ENCODE data around the gene MT3.
"Not testable (repeated sequence)": the region's sequence is repeated elsewhere in the genome, so short reads cannot be mapped to it uniquely, and the experiment has no call there.

MT3 gene

DNA sequence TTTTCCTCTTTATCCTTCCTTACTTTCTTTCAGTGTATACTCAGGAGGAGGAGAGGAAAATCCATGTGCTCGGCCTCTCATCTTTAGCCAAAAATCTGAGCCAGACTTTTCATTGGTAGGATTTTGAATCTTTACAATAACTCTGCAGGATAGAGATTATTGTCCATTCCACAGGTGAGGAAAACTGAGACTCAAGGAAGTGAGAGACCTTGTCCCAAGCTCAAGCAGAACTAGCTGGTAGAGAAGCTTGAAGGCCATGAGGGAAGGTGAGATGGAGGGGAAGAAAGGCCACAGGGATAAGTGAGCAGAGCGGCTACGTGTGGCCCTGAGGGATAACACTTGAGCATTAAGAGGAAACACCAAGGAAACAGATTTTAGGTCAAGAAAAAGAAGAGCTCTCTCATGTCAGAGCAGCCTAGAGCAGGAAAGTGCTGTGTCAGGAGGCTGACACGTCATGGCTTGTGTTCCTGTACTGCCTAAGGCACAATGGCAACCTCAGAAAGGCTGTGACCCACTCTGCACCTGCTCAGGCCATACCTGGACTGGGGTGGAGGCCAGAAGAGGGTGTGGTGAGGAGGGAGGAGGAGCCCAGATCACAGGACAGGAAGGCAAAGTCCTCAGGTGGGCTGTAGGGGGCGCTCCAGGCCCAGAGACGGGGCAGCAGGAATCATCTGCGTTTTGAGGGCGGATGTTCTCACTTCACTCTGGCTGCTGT, 12.6 kb upstream of the MT3 start:
- intact Hi-C loops (cut with DNase I), result no loop called here
- DNase-seq, result peak in 5 of 10 donors; percentile 50 to 91 (median 63)

DNA sequence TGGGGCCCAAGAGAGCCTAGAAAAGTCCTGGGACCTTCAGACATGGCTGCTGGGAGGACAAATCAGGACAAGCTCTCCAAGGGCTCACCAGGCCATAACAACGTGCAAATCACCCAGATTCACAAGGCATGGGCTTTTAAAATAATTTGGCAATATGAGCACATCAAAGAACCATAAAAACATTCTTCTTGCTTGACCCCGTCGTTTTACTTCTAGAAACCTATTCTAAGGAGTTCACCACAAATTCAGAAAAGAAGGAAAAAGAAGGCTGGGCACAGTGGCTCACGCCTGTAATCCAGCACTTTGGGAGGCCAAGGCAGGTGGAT, 12.1 kb upstream of the MT3 start:
- DNase-seq, result no peak
- intact Hi-C loops (cut with DNase I), result no loop called here

DNA sequence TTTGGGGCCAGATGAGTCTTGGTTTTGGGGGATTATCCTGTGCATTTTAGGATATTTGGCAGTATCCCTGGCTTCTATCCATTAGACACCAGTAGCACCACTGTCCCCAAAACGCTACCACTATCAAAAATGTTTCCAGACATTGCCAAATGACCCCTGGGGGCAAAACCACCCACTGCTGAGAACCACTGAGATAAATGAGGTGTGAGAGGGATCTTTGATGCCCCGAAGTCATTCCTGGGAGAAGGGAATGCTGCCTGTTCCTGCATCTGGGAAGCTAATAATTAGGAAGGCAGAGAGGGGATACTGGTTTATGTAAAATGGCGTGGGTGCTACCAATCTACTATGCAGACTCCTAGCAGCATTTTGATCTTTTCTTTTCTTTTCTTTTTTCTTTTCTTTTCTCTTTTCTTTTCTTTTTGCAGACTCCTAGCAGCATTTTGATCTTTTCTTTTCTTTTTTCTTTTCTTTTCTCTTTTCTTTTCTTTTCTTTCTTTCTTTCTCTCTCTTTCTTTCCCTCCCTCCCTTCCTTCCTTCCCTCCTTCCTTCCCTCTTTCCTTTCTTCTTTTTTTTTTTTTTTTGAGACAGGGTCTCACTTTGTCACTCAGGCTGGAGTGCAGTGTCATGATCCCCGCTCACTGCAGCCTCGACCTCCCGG, 8.8 kb upstream of the MT3 start:
- intact Hi-C loops (cut with DNase I), result no loop called here
- no peak for DNase-seq

DNA sequence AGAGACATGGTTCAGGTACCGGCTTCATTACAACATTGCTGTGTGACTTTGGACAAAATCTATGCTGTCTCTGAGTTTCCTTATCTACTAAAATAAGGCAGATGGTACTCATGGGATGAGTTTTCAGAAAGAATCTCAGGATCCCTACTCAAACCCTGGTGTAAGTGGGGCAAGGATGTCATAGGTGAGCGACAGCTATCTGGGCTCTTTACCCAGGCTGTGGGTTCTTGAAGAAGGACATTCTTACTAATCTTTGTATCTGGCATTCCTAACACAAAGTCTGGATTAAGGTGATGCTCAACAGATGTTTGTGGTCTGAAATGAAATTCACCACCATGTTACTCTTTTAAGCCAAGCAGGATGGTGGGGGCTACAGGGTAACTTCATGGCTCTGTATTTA, 6.4 kb upstream of the MT3 start:
- DNase-seq; intact Hi-C loops (cut with DNase I): not testable (repeated sequence)

DNA sequence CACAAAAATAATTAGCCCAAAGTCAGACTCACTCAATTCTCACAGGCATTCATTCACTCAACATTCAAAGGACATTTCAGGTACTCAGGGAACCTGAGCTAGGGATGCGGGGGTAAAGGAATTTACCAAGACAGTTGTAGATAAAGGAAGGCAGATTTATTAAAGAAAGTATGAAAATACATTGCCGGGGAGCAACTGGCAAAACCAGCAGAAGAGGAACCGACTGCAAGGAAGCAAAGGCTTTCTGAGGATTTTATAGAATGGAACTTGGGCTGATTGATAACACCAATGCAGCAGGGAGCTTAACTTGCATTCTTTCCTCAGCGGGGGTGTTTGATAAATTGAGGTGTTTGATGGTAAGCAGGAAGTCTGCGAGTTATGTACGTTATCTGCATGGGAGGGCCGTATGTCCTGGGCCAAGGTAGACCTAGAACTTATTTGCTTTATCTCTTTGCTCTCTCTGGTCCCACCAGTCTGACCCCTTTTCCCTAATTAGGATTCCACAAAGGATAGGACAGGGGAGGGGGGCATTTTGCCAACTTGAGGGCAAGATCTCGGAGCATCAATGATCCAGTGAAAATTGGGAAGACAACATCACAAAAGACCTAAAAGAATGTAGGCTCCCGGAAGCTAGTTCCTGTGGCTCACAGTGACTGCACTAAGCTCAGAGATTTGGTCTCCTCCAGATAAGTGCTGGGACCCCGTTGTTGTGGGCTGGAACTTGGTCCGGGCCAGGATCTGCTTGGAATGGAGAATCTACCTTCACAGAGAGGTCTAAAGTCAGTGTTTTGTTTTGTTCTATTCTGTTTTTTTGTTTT, 5.8 kb upstream of the MT3 start:
- intact Hi-C loops (cut with DNase I), result no loop called here
- no peak for DNase-seq

DNA sequence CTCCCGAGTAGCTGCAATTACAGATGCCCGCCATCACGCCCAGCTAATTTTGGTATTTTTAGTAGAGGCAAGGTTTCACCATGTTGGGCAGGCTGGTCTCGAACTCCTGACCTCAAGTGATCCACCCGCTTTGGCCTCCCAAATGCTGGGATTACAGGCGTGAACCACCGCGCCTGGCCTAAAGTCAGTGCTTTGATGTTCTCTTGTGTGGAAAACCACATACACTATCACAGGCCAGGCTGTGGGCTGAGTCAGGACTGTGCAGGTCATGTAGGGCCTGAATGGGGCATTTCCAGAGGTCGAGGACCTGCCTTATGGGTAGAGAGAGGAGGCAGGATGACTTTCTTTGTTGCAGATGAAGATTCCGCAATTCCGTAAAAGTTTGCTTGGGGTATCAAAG, 5.1 kb upstream of the MT3 start:
- peak in 1 of 10 donors; percentile 66 for DNase-seq
- intact Hi-C loops (cut with DNase I), result no loop called here

DNA sequence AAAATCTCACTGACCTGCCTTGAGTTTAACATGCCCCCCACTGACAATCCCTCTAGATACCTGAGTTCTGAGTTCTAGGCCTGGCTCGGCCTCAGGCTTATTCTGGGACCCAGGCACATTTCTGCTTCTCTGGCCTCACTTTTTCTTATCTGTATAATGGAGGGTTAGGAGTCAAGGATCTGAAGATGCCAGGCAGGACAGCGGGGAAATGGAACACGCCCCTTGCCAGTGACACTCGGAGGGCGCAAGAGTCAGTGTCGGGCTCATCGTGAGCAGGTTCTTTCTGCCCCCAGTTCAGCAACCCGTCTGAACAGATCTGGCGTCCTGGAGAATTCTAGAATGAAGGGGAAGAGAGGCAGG, 567 bp upstream of the MT3 start:
- no peak for DNase-seq
- intact Hi-C loops (cut with DNase I), result no loop called here

DNA sequence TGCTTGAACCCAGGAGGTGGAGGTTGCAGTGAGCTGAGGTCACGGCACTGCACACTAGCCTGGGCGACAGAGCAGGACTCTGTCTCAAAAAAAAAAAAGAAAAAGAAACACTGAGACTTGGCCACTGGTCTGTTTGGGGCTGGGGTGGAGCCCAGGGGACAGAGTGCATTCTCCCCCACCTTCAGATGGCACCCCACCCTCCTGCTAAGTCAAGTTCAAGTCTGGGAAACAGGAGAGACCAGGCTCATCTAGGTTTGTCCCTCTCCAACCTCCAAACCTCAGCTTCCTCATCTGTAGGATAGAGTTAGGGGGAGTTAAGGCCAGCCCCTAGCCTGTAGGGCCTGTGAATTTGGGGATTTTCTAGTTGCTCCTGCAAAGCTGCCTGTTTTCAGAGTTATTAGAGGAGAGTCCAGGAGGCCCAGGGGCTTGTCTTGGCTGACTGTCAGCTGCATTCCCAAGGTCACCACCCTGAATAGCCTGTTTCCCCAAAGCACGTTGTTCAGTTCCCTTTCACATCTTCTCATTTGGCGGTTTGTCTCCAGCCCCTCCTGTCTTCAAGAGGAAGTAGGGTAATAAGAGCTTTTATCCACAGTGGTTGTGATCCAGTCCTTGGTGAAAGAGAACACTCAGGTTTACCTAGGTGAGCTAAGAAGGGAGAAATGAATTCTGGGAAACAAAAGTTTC, 2.2 kb downstream of the MT3 start:
- intact Hi-C loops (cut with DNase I), result no loop called here
- no peak for DNase-seq

DNA sequence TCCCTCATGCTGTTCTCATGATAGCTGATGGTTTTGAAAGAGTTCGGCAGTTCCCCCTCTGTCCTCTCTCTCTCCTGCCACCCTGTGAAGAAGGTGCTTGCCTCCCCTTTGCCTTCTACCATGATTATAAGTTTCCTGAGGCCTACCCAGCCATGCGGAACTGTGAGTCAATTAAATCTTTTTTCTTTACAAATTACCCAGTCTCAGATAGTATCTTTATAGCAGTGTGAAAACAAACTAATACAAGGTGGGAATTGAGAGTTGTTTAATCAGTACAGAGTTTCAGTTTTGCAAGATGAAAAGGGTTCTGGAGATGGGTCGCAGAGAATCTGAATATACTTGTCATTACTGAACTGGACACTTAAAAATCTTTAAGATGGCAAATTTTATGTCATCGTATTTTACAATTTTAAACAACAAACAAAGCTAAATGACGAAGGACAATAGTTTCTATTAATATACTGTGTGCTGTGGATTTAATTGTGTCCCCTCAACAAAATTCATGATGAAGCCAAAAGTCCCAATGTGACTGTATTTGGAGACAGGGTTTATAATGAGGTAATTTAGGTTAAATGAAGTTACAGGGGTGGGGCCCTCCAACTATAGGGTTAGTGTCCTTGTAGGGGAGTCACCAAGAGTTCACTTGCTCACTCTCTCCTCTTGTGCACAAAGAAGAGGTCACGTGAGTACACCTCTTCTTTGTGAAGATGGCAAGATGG, 4.4 kb downstream of the MT3 start:
- intact Hi-C loops (cut with DNase I), result no loop called here
- no peak for DNase-seq

DNA sequence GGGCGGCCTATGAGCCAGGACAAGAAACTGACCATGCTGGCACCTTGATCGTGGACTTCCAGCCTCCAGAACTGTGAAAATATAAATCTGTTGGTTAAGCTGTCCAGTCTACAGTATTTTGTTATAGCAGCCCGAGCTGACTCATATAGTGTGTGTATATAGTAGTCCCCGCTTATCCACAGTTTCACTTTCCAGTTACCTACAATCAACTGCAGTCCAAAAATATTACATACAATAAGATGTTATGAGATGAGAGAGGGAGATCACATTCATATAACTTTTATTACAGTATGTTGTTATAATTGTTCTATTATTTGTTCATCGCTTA, 4.9 kb downstream of the MT3 start:
- DNase-seq, result no peak
- intact Hi-C loops (cut with DNase I), result no loop called here

DNA sequence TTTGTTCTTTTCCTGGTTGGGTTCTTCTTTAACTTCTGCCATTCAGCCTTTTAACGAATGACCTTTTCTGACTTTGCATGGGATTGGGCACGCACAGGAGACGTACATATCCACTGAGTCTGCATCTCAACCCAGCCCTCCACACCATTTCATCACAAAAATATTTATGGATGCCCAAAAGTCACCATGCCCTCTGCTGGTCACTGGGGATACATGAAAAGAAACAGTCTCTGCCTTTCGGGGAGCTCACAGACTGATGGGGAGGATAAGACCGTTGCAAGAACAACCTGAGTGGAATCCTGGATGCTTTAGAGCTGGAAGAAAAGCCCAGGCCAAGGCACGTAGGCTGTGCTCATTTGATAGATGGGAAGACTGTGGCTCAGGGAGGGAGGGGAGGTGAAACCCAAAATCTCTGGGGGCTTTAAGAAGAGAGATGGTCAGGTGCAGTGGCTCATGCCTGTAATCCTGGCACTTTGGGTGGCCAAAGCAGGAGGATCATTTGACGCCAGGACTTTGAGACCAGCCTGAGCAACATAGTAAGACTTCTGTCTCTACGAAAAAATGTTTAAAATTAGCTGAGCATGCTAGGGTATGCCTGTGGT, 11.2 kb downstream of the MT3 start:
- DNase-seq, result peak in 5 of 10 donors; percentile 39 to 90 (median 53)
- intact Hi-C loops (cut with DNase I), result loop anchor here (2.0 to 10.0 kb wide), 2 partner anchors 86 to 156 kb away; no protein-coding TSS in a partner anchor

DNA sequence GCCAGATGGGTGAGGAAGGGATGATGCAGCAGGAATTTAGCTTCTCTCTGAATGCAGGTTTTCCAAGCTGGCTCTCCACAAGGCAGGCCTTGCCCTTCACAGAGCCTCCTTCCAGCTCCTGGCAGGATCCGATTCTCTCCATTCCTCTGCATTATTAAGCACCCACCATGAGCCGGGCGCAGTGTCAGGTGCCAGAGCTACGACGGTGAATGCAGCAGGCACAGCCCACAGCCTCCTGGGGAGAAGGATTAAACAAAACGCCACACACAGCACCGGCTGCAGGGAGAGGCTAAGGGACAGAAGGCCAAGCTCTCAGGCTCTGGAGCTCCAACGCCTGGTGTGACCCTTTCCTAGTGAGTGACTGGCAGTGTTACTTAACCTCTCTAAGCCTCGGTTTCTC, 12.0 kb downstream of the MT3 start:
- intact Hi-C loops (cut with DNase I), result loop anchor here (2.0 to 10.0 kb wide), 2 partner anchors 87 to 157 kb away; no protein-coding TSS in a partner anchor
- DNase-seq, result no peak

DNA sequence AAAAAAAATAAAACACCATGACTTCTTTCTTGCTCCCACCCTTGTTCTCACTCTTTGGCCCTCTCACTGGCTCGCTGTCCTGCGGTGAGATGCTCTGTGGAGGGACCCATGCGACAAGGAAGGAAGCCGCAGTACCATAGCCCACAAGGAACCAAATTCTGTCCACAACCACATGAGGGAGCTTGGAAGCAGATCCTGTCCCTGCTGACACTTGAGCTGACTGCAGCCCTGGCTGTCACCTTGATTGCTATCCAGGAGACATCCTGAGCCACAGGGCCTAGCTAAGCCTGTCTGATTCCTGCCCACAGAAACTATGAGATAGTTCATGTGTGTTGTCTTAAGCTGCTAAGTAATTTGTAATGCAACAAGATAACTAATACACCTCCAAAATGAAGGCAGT, 14.3 kb downstream of the MT3 start:
- peak in 5 of 10 donors; percentile 45 to 87 (median 51) for DNase-seq

DNA sequence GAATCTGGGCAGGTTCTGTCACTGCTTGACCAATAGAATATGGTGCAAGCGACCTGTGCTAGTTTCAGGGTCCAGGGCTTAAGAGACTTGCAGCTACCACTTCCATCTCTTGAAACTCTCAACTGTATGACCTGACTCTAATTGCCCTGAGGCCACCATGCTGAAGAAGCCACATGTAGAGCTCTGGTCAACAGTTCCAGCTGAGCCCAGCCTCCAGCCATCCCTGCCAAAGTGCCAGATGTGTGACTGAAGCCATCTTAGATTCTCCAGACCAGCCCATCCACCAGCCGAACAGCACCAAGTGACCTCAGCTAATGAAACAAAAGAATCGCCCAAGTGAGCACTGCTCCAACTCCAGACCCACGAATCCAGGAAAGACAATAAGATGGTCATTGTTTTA, 15.6 kb downstream of the MT3 start:
- intact Hi-C loops (cut with DNase I), result loop anchor here (10.0 kb wide), 1 partner anchor 160 kb away; no protein-coding TSS in a partner anchor
- DNase-seq, result no peak

More for the DNA sequence above, 14.3 kb downstream of the MT3 start:
- intact Hi-C loops (cut with DNase I), result loop anchor here (1.0 to 10.0 kb wide), 2 partner anchors 99 to 159 kb away; no protein-coding TSS in a partner anchor

DNA sequence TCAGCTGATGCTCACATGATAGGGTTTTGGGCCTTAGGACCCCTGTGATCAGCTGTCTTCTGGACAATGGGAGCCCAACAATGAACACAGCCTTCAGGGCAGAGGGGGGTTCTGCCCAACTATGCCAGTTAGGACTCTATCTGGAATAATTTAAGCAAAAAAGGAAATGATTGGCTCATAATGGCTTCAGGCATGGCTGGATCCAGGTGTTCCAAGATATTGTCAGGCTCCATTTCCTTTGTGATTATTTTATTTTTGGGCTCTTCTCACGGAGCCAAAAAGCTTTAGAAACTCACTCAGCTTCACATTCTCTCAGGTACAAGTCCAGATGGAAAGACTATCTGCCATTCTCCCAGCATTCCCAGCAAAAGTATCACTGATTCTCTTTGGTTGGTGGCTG, 16.1 kb downstream of the MT3 start:
- DNase-seq, result no peak
- intact Hi-C loops (cut with DNase I), result loop anchor here (10.0 kb wide), 1 partner anchor 161 kb away; no protein-coding TSS in a partner anchor

DNA sequence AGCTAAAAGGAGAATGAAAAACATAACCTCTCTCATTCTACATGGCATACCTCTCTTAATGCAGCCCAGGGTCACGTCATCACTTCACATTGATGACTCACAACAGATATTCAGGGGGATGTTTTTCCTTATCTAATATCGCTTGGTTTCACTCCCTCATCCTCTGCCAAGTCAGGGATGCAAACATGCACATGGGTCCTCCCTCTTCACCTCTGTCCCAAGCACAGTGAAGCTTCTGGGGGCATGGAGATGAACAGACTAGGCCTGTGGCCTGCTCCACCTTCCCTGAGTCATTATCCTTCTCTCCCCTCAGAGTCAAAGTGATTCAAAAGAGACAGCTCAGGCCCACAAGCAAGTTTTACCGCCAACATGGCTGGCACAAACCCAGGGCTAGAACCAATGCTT, 16.7 kb downstream of the MT3 start:
- intact Hi-C loops (cut with DNase I), result loop anchor here (10.0 kb wide), 1 partner anchor 161 kb away; no protein-coding TSS in a partner anchor
- DNase-seq, result no peak

DNA sequence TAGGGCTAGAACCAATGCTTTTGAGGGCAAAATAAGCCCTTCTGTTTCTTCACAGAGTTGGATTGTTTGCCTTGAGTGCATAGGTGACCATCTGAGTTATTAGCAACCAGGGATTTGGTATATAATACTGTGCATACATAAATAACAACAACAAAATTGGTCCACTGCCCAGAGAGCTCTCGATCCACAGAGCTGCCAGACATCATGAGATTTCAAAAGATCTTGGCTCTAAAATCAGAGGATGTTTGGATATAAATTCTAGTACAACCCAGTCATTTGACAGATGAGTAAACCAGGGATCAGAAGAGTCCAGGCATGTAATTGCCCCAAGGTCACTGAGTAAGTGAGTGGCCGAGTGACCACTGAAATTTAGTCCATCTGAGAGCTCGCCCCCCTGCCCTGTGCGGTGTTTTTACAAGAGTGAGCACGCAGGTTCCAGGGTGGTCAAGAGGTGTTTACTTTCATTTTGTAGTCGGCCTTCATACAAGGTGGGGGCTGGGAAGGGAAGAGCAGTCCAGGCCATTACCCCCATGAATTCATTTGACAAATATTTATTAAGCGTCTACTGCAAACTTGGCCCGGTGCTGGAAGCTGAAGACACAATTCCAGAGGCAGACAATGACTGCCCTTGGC, 17.3 kb downstream of the MT3 start:
- no peak for DNase-seq
- intact Hi-C loops (cut with DNase I), result loop anchor here (10.0 kb wide), 1 partner anchor 162 kb away; no protein-coding TSS in a partner anchor

DNA sequence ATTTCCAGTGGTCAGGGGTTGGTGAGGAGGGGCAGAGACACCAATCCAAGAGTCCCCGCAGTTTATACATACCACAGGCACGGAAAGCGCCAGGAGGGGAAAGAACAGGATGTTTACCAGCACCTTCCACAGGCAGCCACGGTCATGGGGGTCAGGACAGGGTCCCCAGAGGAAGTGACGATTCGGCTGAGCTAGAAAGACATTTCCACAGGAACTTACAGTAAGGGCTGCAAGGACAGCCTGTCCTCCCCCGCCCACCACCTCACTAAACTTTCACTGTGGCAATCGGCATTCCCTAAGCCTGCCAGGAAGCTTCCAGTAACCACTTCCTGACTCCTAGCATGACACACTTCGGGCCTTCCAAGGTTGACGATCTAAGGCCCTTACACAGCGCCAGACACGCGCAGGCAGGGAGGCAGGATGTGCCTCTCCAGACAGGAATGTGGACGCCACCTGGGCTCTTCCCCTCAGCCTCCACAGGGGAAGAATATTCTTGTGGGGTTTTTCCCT, 17.8 kb downstream of the MT3 start:
- peak in 1 of 10 donors; percentile 86 for DNase-seq
- intact Hi-C loops (cut with DNase I), result loop anchor here (10.0 kb wide), 1 partner anchor 162 kb away; no protein-coding TSS in a partner anchor

DNA sequence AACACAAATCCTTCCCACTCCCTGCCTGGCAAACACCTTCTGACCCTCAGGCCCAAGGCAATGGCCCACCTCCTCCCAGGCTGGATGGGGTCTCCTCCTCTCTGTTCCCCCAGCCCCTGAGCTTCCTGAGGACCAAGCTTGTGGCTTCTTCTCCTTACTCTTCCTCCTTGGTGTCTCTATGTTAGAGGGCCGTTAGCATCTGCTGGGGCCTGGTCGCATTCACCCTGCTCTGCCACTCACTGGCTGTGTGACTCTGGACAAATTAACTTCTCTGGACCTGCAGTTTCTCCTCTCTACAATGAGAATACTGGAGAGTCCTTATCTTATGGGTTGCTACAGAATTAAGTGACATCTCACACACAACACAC, 18.3 kb downstream of the MT3 start:
- no peak for DNase-seq
- intact Hi-C loops (cut with DNase I), result loop anchor here (2.0 to 10.0 kb wide), 2 partner anchors 75 to 163 kb away; partner anchors contain the start of gene MT1X

All from posterior cingulate gyrus (tissue), 11 donors.